Stimulated activated CD4-positive, alpha-beta T cell treated with anti-CD3 and anti-CD28 coated beads, Interleukin-4, amount 100 ng/mL, for 48 hours (primary cell): ENCODE results near the gene S1PR1.
"Not testable (repeated sequence)": the region's sequence is repeated elsewhere in the genome, so short reads cannot be mapped to it uniquely, and the experiment has no call there.

Experiments
- DNase-seq, 2 donors: peaks; one replicate each; pipeline ENCODE4 v3.0.0-alpha.2; 2020; ENCODE audit warnings: low read depth in 2 of 2

Gene S1PR1

GRCh38 chr1:101219924-101220870, 16.6 kb upstream of the S1PR1 start:
- DNase-seq, result no peak

- DNase-seq, result no peak
These were observed 15.9 kb upstream of the S1PR1 start for GRCh38 chr1:101220906-101221305.

GRCh38 chr1:101221945-101222429, 14.8 kb upstream of the S1PR1 start:
- DNase-seq, result no peak

DNA sequence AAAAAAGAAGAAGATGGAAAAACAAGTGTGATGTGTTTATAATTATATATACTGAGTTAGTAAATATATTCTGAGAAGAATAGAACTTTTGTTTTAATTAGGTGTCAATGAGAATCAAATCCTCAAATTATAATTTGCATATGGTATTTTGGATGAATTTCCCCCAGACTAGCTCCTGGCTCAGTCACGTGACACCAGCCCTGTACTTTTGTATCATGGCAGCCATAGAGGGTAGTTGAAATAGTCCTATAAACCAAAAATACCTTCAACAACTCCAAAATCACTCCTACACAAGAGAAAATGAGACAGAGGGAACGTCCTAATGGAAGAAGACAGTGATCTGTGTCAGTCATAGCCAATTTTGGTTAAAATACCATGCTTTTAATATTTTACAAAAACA, 9.0 kb upstream of the S1PR1 start:
- no peak for DNase-seq

GRCh38 chr1:101228424-101229134, 8.2 kb upstream of the S1PR1 start:
- no peak for DNase-seq

DNA sequence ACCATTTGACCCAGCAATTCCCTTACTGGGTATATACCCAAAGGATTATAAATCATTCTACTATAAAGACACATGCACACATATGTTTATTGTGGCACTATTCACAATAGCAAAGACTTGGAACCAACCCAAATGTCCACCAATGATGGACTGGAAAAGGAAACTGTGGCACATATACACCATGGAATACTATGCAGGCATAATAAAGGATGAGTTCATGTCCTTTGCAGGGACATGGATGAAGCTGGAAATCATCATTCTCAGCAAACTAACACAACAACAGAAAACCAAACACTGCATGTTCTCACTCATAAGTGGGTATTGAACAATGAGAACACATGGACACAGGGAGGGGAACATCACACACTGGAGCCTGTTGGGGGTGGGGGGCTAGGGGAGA, 4.6 kb upstream of the S1PR1 start:
- not testable (repeated sequence) for DNase-seq

DNA sequence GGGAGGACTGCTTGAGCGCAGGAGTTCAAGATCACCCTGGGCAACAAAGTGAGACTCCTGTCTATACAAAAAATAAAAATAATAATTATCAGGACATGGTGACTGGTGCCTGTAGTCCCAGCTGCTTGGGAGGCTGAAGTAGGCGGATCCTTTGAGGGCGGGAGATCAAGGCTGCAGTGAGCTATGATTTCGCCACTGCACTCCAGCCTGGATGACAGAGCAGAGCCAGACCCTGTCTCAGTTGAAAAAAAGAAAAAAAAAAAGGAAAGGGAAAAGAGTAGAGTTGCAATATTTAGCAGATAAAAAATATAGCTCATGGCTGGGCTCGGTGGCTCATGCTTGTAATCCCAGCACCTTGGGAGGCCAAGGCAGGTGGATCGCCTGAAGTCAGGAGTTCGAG, 3.3 kb upstream of the S1PR1 start:
- DNase-seq, result no peak

GRCh38 chr1:101235216-101235695, 1.6 kb upstream of the S1PR1 start:
- DNase-seq, result no peak

DNA sequence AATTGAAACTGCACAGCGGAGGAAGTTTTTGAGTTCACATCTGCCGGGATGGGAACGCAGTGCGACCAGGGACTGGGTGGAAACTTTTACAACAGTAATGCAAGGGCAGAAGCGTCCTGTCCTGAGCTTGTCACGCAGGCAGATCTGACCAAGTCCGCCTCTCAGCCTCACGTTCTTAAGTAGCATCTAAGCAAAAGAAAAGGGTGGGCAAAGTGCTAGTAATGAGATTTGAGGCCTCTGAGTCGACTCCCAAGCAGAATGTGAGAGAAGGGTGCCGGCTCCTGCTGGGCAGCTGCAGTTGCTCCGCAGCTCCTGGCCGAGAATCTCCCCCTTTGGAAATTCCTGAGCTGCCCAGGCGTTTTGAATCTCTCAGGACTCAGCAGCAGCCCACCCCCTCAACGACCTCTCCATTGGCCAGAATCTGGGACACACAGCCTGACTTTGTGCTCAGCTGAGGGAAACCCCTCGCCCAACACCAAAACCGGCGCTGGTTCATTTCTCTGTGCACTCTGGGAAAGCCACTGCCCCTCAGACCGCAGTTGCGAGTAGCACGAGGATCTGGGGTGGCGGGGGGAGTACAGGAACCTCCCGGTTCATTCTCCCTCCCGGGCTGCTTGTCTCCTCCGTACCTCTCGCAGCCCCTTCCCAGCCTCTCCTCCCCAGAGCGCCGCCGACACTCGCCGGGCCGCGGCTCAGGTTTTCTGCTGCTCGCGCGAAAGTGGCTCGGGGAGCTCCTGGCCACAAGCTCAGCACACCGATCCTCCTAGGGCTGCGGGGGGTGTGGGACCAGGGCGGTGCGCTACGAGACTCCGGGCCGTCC, 913 bp upstream of the S1PR1 start:
- peak; percentile 54 to 71 for DNase-seq

DNA sequence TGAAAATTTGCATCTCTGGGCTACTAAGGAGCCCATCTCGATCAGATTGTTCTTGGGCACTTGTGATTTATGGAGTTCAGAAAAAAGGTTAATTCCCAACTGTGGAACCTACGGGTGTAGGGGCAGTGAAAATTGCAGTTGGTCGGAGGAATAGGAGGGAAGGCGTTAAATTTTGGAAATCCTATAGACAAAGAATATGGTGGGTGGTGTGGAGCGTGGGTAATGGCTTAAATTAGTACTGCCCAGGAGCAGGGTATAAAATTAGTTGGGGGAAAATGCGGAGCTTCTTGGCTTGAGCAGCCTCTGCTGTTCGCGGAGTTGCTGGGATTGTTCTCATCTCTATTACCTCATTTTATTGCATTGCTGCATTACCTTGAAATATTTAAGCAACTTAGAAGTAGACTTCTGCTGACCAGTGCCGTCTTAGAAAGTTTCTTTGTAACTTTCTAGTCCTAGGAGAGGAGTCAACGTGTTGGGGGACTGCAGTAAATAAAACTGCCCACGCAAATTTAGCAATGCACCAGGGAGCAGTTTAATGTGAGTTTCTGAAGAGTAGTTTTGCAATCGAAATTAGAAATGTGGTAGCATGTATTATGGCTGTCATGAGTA, 514 bp downstream of the S1PR1 start:
- no peak for DNase-seq

DNA sequence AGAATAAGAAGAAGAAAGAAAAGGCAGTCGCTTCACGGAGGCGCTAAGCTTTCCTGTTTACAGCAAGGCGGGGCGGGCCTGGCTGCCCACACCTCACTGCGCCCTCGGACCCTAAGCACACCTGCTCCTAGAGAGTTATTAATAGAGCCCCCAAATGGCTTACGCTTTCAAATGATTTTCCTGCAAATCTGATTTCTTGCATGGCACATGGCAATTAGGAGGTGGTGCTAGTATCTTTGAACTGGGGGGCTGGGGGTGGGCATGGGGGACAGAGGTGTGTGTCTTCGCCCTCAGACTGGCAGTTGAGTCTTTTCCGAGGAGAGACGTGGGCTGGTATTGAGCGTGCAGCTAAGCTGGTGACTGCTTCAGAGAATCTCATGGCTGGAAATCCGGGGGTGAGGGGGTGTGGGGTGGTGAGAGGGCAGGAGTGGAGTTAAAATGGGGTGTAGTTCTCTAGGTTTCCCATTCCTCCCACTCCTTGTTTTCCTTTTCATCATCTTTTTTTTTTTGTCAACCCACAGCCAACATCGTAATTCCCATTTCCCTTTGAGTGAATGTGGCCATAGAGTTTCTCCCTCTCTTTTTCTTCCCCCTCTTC, 1.3 kb downstream of the S1PR1 start:
- peak; percentile 55 to 68 for DNase-seq

- DNase-seq, result peak; percentile 88 to 93
These were observed 1.9 kb downstream of the S1PR1 start for GRCh38 chr1:101238681-101239094.

DNA sequence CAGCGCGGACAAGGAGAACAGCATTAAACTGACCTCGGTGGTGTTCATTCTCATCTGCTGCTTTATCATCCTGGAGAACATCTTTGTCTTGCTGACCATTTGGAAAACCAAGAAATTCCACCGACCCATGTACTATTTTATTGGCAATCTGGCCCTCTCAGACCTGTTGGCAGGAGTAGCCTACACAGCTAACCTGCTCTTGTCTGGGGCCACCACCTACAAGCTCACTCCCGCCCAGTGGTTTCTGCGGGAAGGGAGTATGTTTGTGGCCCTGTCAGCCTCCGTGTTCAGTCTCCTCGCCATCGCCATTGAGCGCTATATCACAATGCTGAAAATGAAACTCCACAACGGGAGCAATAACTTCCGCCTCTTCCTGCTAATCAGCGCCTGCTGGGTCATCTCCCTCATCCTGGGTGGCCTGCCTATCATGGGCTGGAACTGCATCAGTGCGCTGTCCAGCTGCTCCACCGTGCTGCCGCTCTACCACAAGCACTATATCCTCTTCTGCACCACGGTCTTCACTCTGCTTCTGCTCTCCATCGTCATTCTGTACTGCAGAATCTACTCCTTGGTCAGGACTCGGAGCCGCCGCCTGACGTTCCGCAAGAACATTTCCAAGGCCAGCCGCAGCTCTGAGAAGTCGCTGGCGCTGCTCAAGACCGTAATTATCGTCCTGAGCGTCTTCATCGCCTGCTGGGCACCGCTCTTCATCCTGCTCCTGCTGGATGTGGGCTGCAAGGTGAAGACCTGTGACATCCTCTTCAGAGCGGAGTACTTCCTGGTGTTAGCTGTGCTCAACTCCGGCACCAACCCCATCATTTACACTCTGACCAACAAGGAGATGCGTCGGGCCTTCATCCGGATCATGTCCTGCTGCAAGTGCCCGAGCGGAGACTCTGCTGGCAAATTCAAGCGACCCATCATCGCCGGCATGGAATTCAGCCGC, 2.5 kb downstream of the S1PR1 start:
- peak; percentile 35 to 59 for DNase-seq

- DNase-seq, result no peak
These were observed 3.2 kb downstream of the S1PR1 start for GRCh38 chr1:101240041-101240430.

GRCh38 chr1:101241485-101242225, 4.8 kb downstream of the S1PR1 start:
- DNase-seq, result no peak

- no peak for DNase-seq
These were observed 5.7 kb downstream of the S1PR1 start for GRCh38 chr1:101242324-101243050.

GRCh38 chr1:101243751-101244150, 6.9 kb downstream of the S1PR1 start:
- DNase-seq, result no peak

- no peak for DNase-seq
These were observed 8.0 kb downstream of the S1PR1 start for GRCh38 chr1:101244842-101245241.
